CD4-positive, alpha-beta T cell (primary cell): ENCODE measurements around the gene ZBTB7A. TPM values are rescaled to one million over a fixed set of nuclear protein-coding genes. Genes with fewer than 3 reads are reported as not detected.

Experiments
- ATAC-seq: fragments of 200-7000 bp; cut with Tn5 transposase; one replicate; pipeline ENCODE4 v1.10.0; 2022; ENCODE audit warnings: mild to moderate bottlenecking; ENCODE audit not compliant: poor library complexity
- CTCF ChIA-PET: fragments of 350-600 bp; sonication (Branson Sonifier 250); formaldehyde crosslinking; loops from one replicate; lab custom pipeline; 2021; ENCODE audit warnings: antibody characterized with exemption, inconsistent platforms; lab: Charles Lee
- POLR2A ChIA-PET: fragments of 350-600 bp; sonication (Branson Sonifier 250); formaldehyde crosslinking; loops from one replicate; lab custom pipeline; 2021; ENCODE audit warnings: antibody characterized with exemption, inconsistent platforms; lab: Charles Lee
- DNase-seq, 14 experiments: peaks; one replicate each; pipeline ENCODE4 v3.0.0-alpha.2; 2013 to 2020; ENCODE audit warnings: mixed read lengths in 2 of 14
- H3K27ac ChIP-seq, 2 donors: one replicate each; pipeline versions ENCODE4 v1.5.1 to v1.7.0; 2013; ENCODE audit warnings: low read length in 2 of 2, low read depth in 1 of 2, mild to moderate bottlenecking in 1 of 2
- H3K27me3 ChIP-seq, 2 experiments: 1 replicate in 1 of 2; 2 replicates in 1 of 2; pipeline versions ENCODE4 v1.6.1 to v1.7.0; 2013; ENCODE audit warnings: low read length in 2 of 2, control low read depth in 1 of 2, mild to moderate bottlenecking in 1 of 2, moderate library complexity in 1 of 2; ENCODE audit not compliant: insufficient read depth in 2 of 2, control insufficient read depth in 1 of 2
- H3K36me3 ChIP-seq: one replicate; pipeline ENCODE4 v1.6.1; 2013; ENCODE audit warnings: low read length, control low read depth; ENCODE audit not compliant: insufficient read depth
- H3K4me1 ChIP-seq: one replicate; pipeline ENCODE4 v1.6.1; 2013; ENCODE audit warnings: low read length, control low read depth; ENCODE audit not compliant: insufficient read depth
- H3K4me3 ChIP-seq: one replicate; pipeline ENCODE4 v1.5.1; 2013; ENCODE audit warnings: mild to moderate bottlenecking, low read length, moderate library complexity
- H3K9me3 ChIP-seq, 2 experiments: 1 replicate in 1 of 2; 2 replicates in 1 of 2; pipeline versions ENCODE4 v1.6.1 to v1.7.0; 2013; ENCODE audit warnings: low read length in 2 of 2, mild to moderate bottlenecking in 2 of 2, control low read depth in 1 of 2, moderate library complexity in 1 of 2; ENCODE audit not compliant: control insufficient read depth in 1 of 2, insufficient read depth in 1 of 2
- H3K27ac Mint-ChIP-seq: one replicate; pipeline ENCODE4 v1.8.0; 2020; ENCODE audit warnings: mixed read lengths
- H3K27me3 Mint-ChIP-seq: one replicate; pipeline ENCODE4 v1.8.0; 2021; ENCODE audit warnings: mixed read lengths
- H3K36me3 Mint-ChIP-seq: one replicate; pipeline ENCODE4 v1.8.0; 2021; ENCODE audit warnings: low read depth, mixed read lengths
- H3K4me1 Mint-ChIP-seq: one replicate; pipeline ENCODE4 v1.8.0; 2021; ENCODE audit warnings: low read depth, mixed read lengths
- H3K4me3 Mint-ChIP-seq: one replicate; pipeline ENCODE4 v1.8.0; 2020; ENCODE audit warnings: mild to moderate bottlenecking, mixed read lengths
- H3K9me3 Mint-ChIP-seq: one replicate; pipeline ENCODE4 v1.8.0; 2020; ENCODE audit warnings: mixed read lengths
- intact Hi-C, 2 experiments: fragments of 100-400 bp; cut with DNase I in 1 of 2; cut with micrococcal nuclease in 1 of 2; formaldehyde crosslinking; loops; one replicate each; pipeline versions ENCODE4 v1.15.1 to v1.9.0; 2023 to 2025; cut with DNase I, micrococcal nuclease
- total RNA-seq, 174 experiments: library from RNA in 2 of 174; stranded (reverse) in 2 of 174; gene quantifications; one replicate each; pipeline ENCODE4 v1.2.3 and lab custom pipeline; 2021 to 2026
- TF ChIP-seq, protein P1 (sequence below): fragments of 200-600 bp; IDR thresholded peaks from one replicate; pipeline ENCODE4 v1.8.0; 2022; ENCODE audit warnings: antibody characterized with exemption, mild to moderate bottlenecking

ZBTB7A gene
- total RNA-seq, 2 experiments from 2014 or later: 44.2 to 47.2 TPM

GRCh38 chr19:4093643-4094175 lies 27.0 kb upstream of the ZBTB7A start:
- Histone ChIP-seq H3K27ac (no peak overlapping the region), H3K9me3 (no peaks in the 10 kb centered on the region), H3K4me3 (no peak overlapping the region), H3K27me3 (no peaks in the 10 kb centered on the region), H3K4me1 (peaks cover 15% of the 10 kb centered on the region), H3K36me3 (peaks cover 24% of the 10 kb centered on the region)
- H3K9me3 Mint-ChIP-seq: no peaks in the 10 kb centered on the region
- peak overlapping the region; percentile 59 for H3K27ac Mint-ChIP-seq
- DNase-seq (no peak), ATAC-seq (no peak)
- H3K4me1 Mint-ChIP-seq: peaks cover 11% of the 10 kb centered on the region
- ChIA-PET POLR2A (interaction anchor here (1.2 to 2.5 kb wide), 2 partner anchors 11 to 16 kb away, joined by 3 to 14 read pairs; no protein-coding TSS in a partner anchor), CTCF (no interaction called here)
- TF ChIP-seq, protein P1, sequence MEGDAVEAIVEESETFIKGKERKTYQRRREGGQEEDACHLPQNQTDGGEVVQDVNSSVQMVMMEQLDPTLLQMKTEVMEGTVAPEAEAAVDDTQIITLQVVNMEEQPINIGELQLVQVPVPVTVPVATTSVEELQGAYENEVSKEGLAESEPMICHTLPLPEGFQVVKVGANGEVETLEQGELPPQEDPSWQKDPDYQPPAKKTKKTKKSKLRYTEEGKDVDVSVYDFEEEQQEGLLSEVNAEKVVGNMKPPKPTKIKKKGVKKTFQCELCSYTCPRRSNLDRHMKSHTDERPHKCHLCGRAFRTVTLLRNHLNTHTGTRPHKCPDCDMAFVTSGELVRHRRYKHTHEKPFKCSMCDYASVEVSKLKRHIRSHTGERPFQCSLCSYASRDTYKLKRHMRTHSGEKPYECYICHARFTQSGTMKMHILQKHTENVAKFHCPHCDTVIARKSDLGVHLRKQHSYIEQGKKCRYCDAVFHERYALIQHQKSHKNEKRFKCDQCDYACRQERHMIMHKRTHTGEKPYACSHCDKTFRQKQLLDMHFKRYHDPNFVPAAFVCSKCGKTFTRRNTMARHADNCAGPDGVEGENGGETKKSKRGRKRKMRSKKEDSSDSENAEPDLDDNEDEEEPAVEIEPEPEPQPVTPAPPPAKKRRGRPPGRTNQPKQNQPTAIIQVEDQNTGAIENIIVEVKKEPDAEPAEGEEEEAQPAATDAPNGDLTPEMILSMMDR: no peak
- peaks cover 17% of the 10 kb centered on the region for H3K36me3 Mint-ChIP-seq
- no peak overlapping the region for H3K4me3 Mint-ChIP-seq
- intact Hi-C loops: no loop called here
- no peaks in the 10 kb centered on the region for H3K27me3 Mint-ChIP-seq

DNA sequence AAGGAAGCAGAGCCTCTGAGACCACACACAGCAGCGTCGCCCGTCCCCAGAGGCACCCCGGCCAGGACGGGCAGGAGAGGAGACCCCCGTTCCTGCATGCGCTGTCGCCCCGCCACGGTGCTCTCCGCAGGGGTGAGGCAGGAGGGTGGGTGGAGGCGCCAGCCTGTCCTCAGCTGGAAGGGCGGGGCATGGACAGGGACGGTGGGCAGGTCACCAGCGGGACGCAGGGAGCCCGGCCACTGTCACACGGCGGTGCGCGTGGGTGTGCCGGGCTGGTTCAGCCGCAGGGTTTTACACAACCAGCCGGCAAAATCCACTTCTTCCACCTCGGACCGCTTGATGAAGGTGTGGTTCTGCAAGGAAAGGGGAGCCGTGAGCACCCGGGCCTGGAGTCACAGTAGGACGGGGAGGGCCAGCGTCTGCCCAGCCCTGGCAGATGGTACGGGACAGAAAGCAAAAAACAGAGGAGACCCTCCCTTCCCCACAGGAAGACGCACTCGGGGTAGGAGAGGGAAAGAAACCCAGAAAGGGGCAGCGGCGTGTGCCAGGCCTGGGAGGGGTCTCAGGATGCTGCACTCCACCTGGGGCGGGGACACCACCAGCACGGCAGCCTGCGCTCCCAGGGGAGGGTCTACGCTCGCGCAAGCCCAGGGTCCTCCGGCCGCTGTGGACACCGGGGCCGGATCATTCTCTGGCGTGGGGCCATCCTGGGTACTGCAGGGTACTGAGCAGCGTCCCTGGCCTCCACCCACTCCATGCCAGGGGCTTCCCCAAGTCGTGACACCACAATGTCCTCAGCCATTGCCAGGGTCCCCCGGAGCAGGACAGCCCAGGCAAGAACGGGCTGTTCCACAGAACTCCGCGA lies 23.9 kb upstream of the ZBTB7A start:
- H3K27me3 ChIP-seq: no peaks in the 10 kb centered on the region
- ChIA-PET CTCF (no interaction called here), POLR2A (interaction anchor here (0.7 to 3.7 kb wide), 7 partner anchors 9 to 103 kb away, joined by 3 to 68 read pairs (median 13); partner anchors contain the start of gene ZBTB7A)
- Mint-ChIP-seq H3K27me3 (no peaks in the 10 kb centered on the region), H3K27ac (peak overlapping the region; percentile 95), H3K36me3 (peaks cover 6% of the 10 kb centered on the region), H3K4me3 (no peak overlapping the region), H3K9me3 (no peaks in the 10 kb centered on the region), H3K4me1 (peaks cover 36% of the 10 kb centered on the region)
- intact Hi-C loops: loop anchor here in 1 of 2 experiments (2.0 kb wide), 1 partner anchor 16 kb away; no protein-coding TSS in a partner anchor
- ATAC-seq (no peak), DNase-seq (peak in 1 of 14 experiments; percentile 22)
- H3K4me3 ChIP-seq: no peak overlapping the region
- TF ChIP-seq, protein P1: no peak
- H3K9me3 ChIP-seq: no peaks in the 10 kb centered on the region
- H3K4me1 ChIP-seq: peaks cover 46% of the 10 kb centered on the region
- peaks cover 12% of the 10 kb centered on the region for H3K36me3 ChIP-seq
- H3K27ac ChIP-seq: peak overlapping the region in 1 of 2 donors; percentile 77

GRCh38 chr19:4089946-4090345 lies 23.2 kb upstream of the ZBTB7A start:
- DNase-seq: no peak
- ChIA-PET CTCF (no interaction called here), POLR2A (interaction anchor here (0.7 to 3.7 kb wide), 11 partner anchors 9 to 102 kb away, joined by 3 to 68 read pairs (median 4); partner anchors contain the start of gene ZBTB7A)
- TF ChIP-seq, protein P1: no peak
- H3K27ac Mint-ChIP-seq: peak overlapping the region; percentile 95
- no peak for ATAC-seq
- Histone ChIP-seq H3K9me3 (no peaks in the 10 kb centered on the region), H3K4me3 (no peak overlapping the region), H3K36me3 (peaks cover 9% of the 10 kb centered on the region), H3K27me3 (no peaks in the 10 kb centered on the region), H3K4me1 (peaks cover 52% of the 10 kb centered on the region), H3K27ac (peak overlapping the region; percentile 52 to 77)
- peaks cover 6% of the 10 kb centered on the region for H3K36me3 Mint-ChIP-seq
- no peak overlapping the region for H3K4me3 Mint-ChIP-seq
- H3K9me3 Mint-ChIP-seq: no peaks in the 10 kb centered on the region
- no peaks in the 10 kb centered on the region for H3K27me3 Mint-ChIP-seq
- peaks cover 36% of the 10 kb centered on the region for H3K4me1 Mint-ChIP-seq
- intact Hi-C loops: loop anchor here (2.0 to 5.0 kb wide), 3 partner anchors 15 to 32 kb away; partner anchors contain the start of gene MAP2K2 (in 1 of the 2)
